WTC11 (cell line): ENCODE measurements around the gene NEK7. TPM values are rescaled to one million over a fixed set of nuclear protein-coding genes. Genes with fewer than 3 reads are reported as not detected.

Experiments used
- ATAC-seq: fragments of 200-7000 bp; cut with Tn5 transposase; 2 replicates; pipeline ENCODE4 v1.10.0; 2021; ENCODE audit warnings: mild to moderate bottlenecking, moderate library complexity
- CTCF ChIA-PET: fragments of 300-600 bp; sonication (Branson Sonifier 250); formaldehyde crosslinking; loops from one replicate; lab custom pipeline; 2021; ENCODE audit warnings: antibody characterized with exemption; lab: Charles Lee
- POLR2A ChIA-PET: fragments of 350-600 bp; sonication (Branson Sonifier 250); formaldehyde crosslinking; loops from one replicate; lab custom pipeline; 2021; ENCODE audit warnings: antibody characterized with exemption; lab: Charles Lee
- DNase-seq: peaks from one replicate; pipeline ENCODE4 v3.0.0; 2021; ENCODE audit warnings: low spot score
- H3K27ac Mint-ChIP-seq: 2 replicates; pipeline ENCODE4 v1.8.0; 2021; ENCODE audit warnings: mixed read lengths
- H3K27me3 Mint-ChIP-seq: 2 replicates; pipeline ENCODE4 v1.8.0; 2021; ENCODE audit warnings: low read depth, mild to moderate bottlenecking, moderate library complexity, mixed read lengths
- H3K36me3 Mint-ChIP-seq: 2 replicates; pipeline ENCODE4 v1.8.0; 2021; ENCODE audit warnings: mixed read lengths
- H3K4me1 Mint-ChIP-seq: 2 replicates; pipeline ENCODE4 v1.8.0; 2022; ENCODE audit warnings: mixed read lengths
- H3K4me3 Mint-ChIP-seq: 2 replicates; pipeline ENCODE4 v1.8.0; 2021; ENCODE audit warnings: mild to moderate bottlenecking, moderate library complexity, mixed read lengths
- H3K9me3 Mint-ChIP-seq: 2 replicates; pipeline ENCODE4 v1.8.0; 2021; ENCODE audit warnings: mixed read lengths
- ATF1 ChIP-seq: sonication (generic); formaldehyde crosslinking; IDR thresholded peaks from 2 replicates; pipeline ENCODE4 v1.8.1; 2023; ENCODE audit warnings: mild to moderate bottlenecking, moderate library complexity, missing genetic modification reagents
- ETV6 ChIP-seq: sonication (generic); formaldehyde crosslinking; IDR thresholded peaks from 2 replicates; pipeline ENCODE4 v1.8.1; 2022; ENCODE audit warnings: mild to moderate bottlenecking, missing genetic modification reagents
- GABPB1 ChIP-seq: sonication (generic); formaldehyde crosslinking; IDR thresholded peaks from 2 replicates; pipeline ENCODE4 v1.8.1; 2023; ENCODE audit warnings: mild to moderate bottlenecking, missing genetic modification reagents
- HMGA2 ChIP-seq: fragments of 250-450 bp; sonication (Bioruptor Pico); IDR thresholded peaks from 2 replicates; pipeline ENCODE4 v1.4.0; 2021; ENCODE audit warnings: mild to moderate bottlenecking, moderate library complexity
- IRF2 ChIP-seq: sonication (generic); formaldehyde crosslinking; IDR thresholded peaks from 2 replicates; pipeline ENCODE4 v1.8.0; 2022; ENCODE audit warnings: low read depth, missing genetic modification reagents, borderline replicate concordance
- MYBL2 ChIP-seq: sonication (generic); formaldehyde crosslinking; IDR thresholded peaks from 2 replicates; pipeline ENCODE4 v1.8.1; 2023; ENCODE audit warnings: mild to moderate bottlenecking, moderate library complexity, missing genetic modification reagents
- NFE2L1 ChIP-seq: sonication (generic); formaldehyde crosslinking; IDR thresholded peaks from 2 replicates; pipeline ENCODE4 v1.8.1; 2023; ENCODE audit warnings: missing genetic modification reagents
- OVOL2 ChIP-seq: fragments of 250-450 bp; sonication (Bioruptor Pico); IDR thresholded peaks from 2 replicates; pipeline ENCODE4 v1.9.0; 2021; ENCODE audit warnings: mild to moderate bottlenecking, borderline replicate concordance
- ZNF121 ChIP-seq: sonication (generic); formaldehyde crosslinking; IDR thresholded peaks from 2 replicates; pipeline ENCODE4 v1.8.0; 2023; ENCODE audit warnings: missing genetic modification reagents
- ZNF219 ChIP-seq: sonication (generic); formaldehyde crosslinking; IDR thresholded peaks from 2 replicates; pipeline ENCODE4 v1.8.0; 2023; ENCODE audit warnings: missing genetic modification reagents, mild to moderate bottlenecking, borderline replicate concordance
- ZNF416 ChIP-seq: fragments of 250-450 bp; sonication (Bioruptor Pico); IDR thresholded peaks from 2 replicates; pipeline ENCODE4 v1.9.0; 2021; ENCODE audit warnings: mild to moderate bottlenecking, inconsistent platforms
- total RNA-seq: library from RNA; stranded (reverse); gene quantifications from 3 replicates; pipeline ENCODE4 v1.2.3, GENCODE V29; 2021
- TF ChIP-seq, protein P1 (sequence below): sonication (generic); formaldehyde crosslinking; IDR thresholded peaks from 2 replicates; pipeline ENCODE4 v1.8.1; 2023; ENCODE audit warnings: mild to moderate bottlenecking, moderate library complexity, missing genetic modification reagents
- TF ChIP-seq, protein P2 (sequence below): sonication (generic); formaldehyde crosslinking; IDR thresholded peaks from 2 replicates; pipeline ENCODE4 v1.8.0; 2023; ENCODE audit warnings: mild to moderate bottlenecking, missing genetic modification reagents
- TF ChIP-seq, protein P3 (sequence below): sonication (generic); formaldehyde crosslinking; IDR thresholded peaks from 2 replicates; pipeline ENCODE4 v1.8.0; 2022; ENCODE audit warnings: mild to moderate bottlenecking, missing genetic modification reagents
- TF ChIP-seq, protein P4 (sequence below): fragments of 200-600 bp; IDR thresholded peaks from 2 replicates; pipeline ENCODE4 v1.8.0; 2022; ENCODE audit warnings: antibody characterized with exemption
- TF ChIP-seq, protein P5 (sequence below): sonication (generic); formaldehyde crosslinking; IDR thresholded peaks from 2 replicates; pipeline ENCODE4 v1.8.1; 2023; ENCODE audit warnings: mild to moderate bottlenecking, missing genetic modification reagents, borderline replicate concordance

The NEK7 gene
- total RNA-seq, 1 experiment from 2014 or later, result 10.3 TPM

DNA sequence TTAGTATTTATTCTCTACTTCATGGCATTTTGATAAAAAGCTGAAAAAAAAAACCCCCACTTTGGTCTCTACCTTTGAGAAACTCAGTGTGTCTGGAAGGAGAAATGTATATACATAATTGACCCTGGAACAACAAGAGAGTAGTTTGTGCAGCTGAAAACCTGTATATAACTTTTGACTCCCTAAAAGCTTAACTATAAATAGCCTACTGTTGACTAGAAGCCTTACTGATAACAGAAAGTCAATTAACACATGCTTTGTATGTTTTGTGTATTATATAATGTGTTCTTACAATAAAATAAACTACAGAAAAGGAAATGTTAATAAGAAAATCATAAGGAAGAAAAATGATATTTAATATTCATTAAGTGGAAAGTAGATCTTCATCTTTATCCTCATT is 88.0 kb downstream of the NEK7 start:
- Mint-ChIP-seq H3K9me3 (no peaks in the 10 kb centered on the region; the same call in 1 of the 2 replicates), H3K27me3 (no peaks in the 10 kb centered on the region), H3K4me1 (peaks cover 17% of the 10 kb centered on the region), H3K4me3 (no peak overlapping the region), H3K27ac (no peak overlapping the region)
- no peak for DNase-seq
- POLR2A ChIA-PET, result no interaction called here
- TF ChIP-seq, protein P1, sequence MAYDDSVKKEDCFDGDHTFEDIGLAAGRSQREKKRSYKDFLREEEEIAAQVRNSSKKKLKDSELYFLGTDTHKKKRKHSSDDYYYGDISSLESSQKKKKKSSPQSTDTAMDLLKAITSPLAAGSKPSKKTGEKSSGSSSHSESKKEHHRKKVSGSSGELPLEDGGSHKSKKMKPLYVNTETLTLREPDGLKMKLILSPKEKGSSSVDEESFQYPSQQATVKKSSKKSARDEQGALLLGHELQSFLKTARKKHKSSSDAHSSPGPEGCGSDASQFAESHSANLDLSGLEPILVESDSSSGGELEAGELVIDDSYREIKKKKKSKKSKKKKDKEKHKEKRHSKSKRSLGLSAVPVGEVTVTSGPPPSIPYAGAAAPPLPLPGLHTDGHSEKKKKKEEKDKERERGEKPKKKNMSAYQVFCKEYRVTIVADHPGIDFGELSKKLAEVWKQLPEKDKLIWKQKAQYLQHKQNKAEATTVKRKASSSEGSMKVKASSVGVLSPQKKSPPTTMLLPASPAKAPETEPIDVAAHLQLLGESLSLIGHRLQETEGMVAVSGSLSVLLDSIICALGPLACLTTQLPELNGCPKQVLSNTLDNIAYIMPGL (CRISPR knock-in tag), result no peak
- TF ChIP-seq NFE2L1 (CRISPR knock-in tag) (no peak), ATF1 (CRISPR knock-in tag) (no peak), GABPB1 (CRISPR knock-in tag) (no peak), MYBL2 (CRISPR knock-in tag) (no peak), ZNF121 (CRISPR knock-in tag) (no peak), ZNF416 (CRISPR knock-in tag) (no peak), ETV6 (CRISPR knock-in tag) (no peak), OVOL2 (CRISPR knock-in tag) (no peak), ZNF219 (no peak), HMGA2 (CRISPR knock-in tag) (no peak), IRF2 (CRISPR knock-in tag) (no peak)
- TF ChIP-seq, protein P2, sequence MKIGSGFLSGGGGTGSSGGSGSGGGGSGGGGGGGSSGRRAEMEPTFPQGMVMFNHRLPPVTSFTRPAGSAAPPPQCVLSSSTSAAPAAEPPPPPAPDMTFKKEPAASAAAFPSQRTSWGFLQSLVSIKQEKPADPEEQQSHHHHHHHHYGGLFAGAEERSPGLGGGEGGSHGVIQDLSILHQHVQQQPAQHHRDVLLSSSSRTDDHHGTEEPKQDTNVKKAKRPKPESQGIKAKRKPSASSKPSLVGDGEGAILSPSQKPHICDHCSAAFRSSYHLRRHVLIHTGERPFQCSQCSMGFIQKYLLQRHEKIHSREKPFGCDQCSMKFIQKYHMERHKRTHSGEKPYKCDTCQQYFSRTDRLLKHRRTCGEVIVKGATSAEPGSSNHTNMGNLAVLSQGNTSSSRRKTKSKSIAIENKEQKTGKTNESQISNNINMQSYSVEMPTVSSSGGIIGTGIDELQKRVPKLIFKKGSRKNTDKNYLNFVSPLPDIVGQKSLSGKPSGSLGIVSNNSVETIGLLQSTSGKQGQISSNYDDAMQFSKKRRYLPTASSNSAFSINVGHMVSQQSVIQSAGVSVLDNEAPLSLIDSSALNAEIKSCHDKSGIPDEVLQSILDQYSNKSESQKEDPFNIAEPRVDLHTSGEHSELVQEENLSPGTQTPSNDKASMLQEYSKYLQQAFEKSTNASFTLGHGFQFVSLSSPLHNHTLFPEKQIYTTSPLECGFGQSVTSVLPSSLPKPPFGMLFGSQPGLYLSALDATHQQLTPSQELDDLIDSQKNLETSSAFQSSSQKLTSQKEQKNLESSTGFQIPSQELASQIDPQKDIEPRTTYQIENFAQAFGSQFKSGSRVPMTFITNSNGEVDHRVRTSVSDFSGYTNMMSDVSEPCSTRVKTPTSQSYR, result no peak
- TF ChIP-seq, protein P3, sequence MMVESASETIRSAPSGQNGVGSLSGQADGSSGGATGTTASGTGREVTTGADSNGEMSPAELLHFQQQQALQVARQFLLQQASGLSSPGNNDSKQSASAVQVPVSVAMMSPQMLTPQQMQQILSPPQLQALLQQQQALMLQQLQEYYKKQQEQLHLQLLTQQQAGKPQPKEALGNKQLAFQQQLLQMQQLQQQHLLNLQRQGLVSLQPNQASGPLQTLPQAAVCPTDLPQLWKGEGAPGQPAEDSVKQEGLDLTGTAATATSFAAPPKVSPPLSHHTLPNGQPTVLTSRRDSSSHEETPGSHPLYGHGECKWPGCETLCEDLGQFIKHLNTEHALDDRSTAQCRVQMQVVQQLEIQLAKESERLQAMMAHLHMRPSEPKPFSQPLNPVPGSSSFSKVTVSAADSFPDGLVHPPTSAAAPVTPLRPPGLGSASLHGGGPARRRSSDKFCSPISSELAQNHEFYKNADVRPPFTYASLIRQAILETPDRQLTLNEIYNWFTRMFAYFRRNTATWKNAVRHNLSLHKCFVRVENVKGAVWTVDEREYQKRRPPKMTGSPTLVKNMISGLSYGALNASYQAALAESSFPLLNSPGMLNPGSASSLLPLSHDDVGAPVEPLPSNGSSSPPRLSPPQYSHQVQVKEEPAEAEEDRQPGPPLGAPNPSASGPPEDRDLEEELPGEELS (CRISPR knock-in tag), result no peak
- TF ChIP-seq, protein P4, sequence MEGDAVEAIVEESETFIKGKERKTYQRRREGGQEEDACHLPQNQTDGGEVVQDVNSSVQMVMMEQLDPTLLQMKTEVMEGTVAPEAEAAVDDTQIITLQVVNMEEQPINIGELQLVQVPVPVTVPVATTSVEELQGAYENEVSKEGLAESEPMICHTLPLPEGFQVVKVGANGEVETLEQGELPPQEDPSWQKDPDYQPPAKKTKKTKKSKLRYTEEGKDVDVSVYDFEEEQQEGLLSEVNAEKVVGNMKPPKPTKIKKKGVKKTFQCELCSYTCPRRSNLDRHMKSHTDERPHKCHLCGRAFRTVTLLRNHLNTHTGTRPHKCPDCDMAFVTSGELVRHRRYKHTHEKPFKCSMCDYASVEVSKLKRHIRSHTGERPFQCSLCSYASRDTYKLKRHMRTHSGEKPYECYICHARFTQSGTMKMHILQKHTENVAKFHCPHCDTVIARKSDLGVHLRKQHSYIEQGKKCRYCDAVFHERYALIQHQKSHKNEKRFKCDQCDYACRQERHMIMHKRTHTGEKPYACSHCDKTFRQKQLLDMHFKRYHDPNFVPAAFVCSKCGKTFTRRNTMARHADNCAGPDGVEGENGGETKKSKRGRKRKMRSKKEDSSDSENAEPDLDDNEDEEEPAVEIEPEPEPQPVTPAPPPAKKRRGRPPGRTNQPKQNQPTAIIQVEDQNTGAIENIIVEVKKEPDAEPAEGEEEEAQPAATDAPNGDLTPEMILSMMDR, result no peak
- TF ChIP-seq, protein P5, sequence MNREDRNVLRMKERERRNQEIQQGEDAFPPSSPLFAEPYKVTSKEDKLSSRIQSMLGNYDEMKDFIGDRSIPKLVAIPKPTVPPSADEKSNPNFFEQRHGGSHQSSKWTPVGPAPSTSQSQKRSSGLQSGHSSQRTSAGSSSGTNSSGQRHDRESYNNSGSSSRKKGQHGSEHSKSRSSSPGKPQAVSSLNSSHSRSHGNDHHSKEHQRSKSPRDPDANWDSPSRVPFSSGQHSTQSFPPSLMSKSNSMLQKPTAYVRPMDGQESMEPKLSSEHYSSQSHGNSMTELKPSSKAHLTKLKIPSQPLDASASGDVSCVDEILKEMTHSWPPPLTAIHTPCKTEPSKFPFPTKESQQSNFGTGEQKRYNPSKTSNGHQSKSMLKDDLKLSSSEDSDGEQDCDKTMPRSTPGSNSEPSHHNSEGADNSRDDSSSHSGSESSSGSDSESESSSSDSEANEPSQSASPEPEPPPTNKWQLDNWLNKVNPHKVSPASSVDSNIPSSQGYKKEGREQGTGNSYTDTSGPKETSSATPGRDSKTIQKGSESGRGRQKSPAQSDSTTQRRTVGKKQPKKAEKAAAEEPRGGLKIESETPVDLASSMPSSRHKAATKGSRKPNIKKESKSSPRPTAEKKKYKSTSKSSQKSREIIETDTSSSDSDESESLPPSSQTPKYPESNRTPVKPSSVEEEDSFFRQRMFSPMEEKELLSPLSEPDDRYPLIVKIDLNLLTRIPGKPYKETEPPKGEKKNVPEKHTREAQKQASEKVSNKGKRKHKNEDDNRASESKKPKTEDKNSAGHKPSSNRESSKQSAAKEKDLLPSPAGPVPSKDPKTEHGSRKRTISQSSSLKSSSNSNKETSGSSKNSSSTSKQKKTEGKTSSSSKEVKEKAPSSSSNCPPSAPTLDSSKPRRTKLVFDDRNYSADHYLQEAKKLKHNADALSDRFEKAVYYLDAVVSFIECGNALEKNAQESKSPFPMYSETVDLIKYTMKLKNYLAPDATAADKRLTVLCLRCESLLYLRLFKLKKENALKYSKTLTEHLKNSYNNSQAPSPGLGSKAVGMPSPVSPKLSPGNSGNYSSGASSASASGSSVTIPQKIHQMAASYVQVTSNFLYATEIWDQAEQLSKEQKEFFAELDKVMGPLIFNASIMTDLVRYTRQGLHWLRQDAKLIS (CRISPR knock-in tag), result no peak
- TF ChIP-seq, all 79 proteins: peak for 0
- no peaks in the 10 kb centered on the region for H3K36me3 Mint-ChIP-seq
- no peak for ATAC-seq
- CTCF ChIA-PET, result no interaction called here
